ENCODE measurements around the gene TTF2. TPM values are rescaled to one million over a fixed set of nuclear protein-coding genes. Genes with fewer than 3 reads are reported as not detected.

Gene TTF2
- total RNA-seq, 4 donors from 2014 or later = 12.1 to 59.4 (median 28.5) TPM

DNA sequence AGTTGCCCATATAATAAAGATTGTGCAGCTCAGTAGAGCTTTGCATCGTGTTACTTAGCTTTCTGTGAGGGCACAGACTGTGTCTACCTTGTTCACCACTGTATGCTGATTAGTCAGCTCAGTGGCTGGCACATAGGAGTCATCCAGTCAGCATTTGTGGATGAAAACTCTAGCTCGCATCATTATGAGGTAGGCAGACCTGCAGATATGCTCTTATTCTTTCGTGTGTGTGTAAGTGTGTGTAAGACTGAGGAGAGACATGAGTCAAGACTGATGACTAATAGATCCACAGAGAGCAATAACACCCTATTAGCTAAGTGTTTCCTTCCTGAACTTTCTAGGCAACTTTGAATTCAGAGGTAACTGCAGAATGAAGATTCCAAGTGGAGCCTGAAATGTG is 17.1 kb downstream of the TTF2 start:
- H3K4me3 ChIP-seq = no peak overlapping the region
- no peak overlapping the region for H3K27ac ChIP-seq
- TF ChIP-seq POLR2A (IDR thresholded peaks at IDR 0.05) = no peak
- TF ChIP-seq CTCF (IDR thresholded peaks at IDR 0.05) = no peak
- no peaks in the 10 kb centered on the region for H3K9me3 ChIP-seq
- H3K4me1 ChIP-seq = no peaks in the 10 kb centered on the region
- no peaks in the 10 kb centered on the region for H3K27me3 ChIP-seq
- no peak for DNase-seq
- H3K36me3 ChIP-seq = peaks cover 0 to 76% (median 0%) of the 10 kb centered on the region in 3 donors

DNA sequence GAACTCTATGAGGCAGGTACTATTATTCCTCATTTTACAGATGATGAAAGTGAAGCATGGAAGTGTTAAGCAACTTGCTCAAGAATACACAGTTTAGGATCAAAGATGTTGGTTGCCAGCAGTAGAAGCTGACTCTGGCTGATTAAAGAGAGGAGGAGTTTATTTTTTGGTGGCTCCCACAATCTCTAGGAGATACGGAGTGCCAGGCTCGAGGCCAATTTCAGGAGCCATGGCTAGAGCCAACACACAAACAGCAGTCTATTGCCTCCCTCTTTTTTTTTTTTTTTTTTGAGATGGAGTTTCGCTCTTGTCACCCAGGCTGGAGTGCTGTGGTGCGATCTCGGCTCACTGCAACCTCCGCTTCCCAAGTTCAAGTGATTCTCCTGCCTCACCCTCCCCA is 19.6 kb downstream of the TTF2 start:
- DNase-seq = no peak
- Histone ChIP-seq H3K9me3 (no peaks in the 10 kb centered on the region), H3K36me3 (peaks cover 0 to 86% (median 0%) of the 10 kb centered on the region in 3 donors), H3K4me1 (no peaks in the 10 kb centered on the region), H3K4me3 (no peak overlapping the region), H3K27ac (no peak overlapping the region), H3K27me3 (no peaks in the 10 kb centered on the region)
- TF ChIP-seq POLR2A (IDR thresholded peaks at IDR 0.05) (no peak), CTCF (IDR thresholded peaks at IDR 0.05) (no peak)

- Histone ChIP-seq H3K36me3 (peaks cover 0 to 52% (median 0%) of the 10 kb centered on the region in 3 donors), H3K27me3 (no peaks in the 10 kb centered on the region), H3K9me3 (no peaks in the 10 kb centered on the region), H3K4me1 (no peaks in the 10 kb centered on the region), H3K27ac (no peak overlapping the region), H3K4me3 (no peak overlapping the region)
- TF ChIP-seq CTCF (IDR thresholded peaks at IDR 0.05) (no peak), POLR2A (IDR thresholded peaks at IDR 0.05) (no peak)
- no peak for DNase-seq
Observed at GRCh38 chr1:117084231-117084630, 24.1 kb downstream of the TTF2 start.

- Histone ChIP-seq H3K36me3 (peaks cover 0 to 42% (median 0%) of the 10 kb centered on the region in 3 donors), H3K4me3 (no peak overlapping the region)
- TF ChIP-seq CTCF (IDR thresholded peaks at IDR 0.05) (no peak), POLR2A (IDR thresholded peaks at IDR 0.05) (no peak)
Observed at GRCh38 chr1:117087686-117088085, 27.6 kb downstream of the TTF2 start.

GRCh38 chr1:117089996-117090395 is 29.9 kb downstream of the TTF2 start:
- TF ChIP-seq POLR2A (IDR thresholded peaks at IDR 0.05) = no peak
- TF ChIP-seq CTCF (IDR thresholded peaks at IDR 0.05) = no peak
- peaks cover 0 to 33% (median 0%) of the 10 kb centered on the region in 3 donors for H3K36me3 ChIP-seq

More at GRCh38 chr1:117087686-117088085, 27.6 kb downstream of the TTF2 start:
- no peaks in the 10 kb centered on the region for H3K27me3 ChIP-seq
- no peak overlapping the region for H3K27ac ChIP-seq
- DNase-seq = no peak
- no peaks in the 10 kb centered on the region for H3K9me3 ChIP-seq
- no peaks in the 10 kb centered on the region for H3K4me1 ChIP-seq

DNA sequence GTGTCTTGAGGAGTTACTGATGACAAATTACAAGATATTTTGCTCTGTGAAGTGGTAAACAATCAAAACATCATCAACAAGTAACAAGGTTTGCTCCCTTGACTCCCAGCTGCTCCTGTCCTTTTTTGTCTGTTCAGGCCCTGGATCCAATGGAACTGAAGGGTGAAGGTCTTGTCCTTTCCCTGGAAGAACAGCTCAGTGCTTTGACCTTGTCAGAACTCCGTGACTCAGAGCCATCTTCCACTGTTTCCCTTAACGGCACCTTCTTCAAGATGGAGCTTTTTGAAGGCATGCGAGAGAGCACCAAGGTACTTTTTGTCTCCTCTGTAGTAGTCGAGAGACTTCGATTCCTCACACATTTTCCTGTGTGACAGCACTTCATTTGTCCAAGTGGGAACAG is 32.5 kb downstream of the TTF2 start:
- peaks cover 0 to 12% (median 0%) of the 10 kb centered on the region in 4 donors for H3K4me1 ChIP-seq
- no peak for TF ChIP-seq POLR2A (IDR thresholded peaks at IDR 0.05)
- no peaks in the 10 kb centered on the region for H3K9me3 ChIP-seq
- peaks cover 0 to 32% (median 0%) of the 10 kb centered on the region in 3 donors for H3K36me3 ChIP-seq
- no peak overlapping the region for H3K4me3 ChIP-seq
- H3K27me3 ChIP-seq = no peaks in the 10 kb centered on the region
- DNase-seq = no peak
- peak overlapping the region in 1 of 4 donors; percentile 55 for H3K27ac ChIP-seq

More at GRCh38 chr1:117089996-117090395, 29.9 kb downstream of the TTF2 start:
- Histone ChIP-seq H3K27ac (no peak overlapping the region), H3K4me1 (peaks cover 0 to 12% (median 0%) of the 10 kb centered on the region in 4 donors), H3K27me3 (no peaks in the 10 kb centered on the region), H3K4me3 (no peak overlapping the region), H3K9me3 (no peaks in the 10 kb centered on the region)
- DNase-seq = no peak
